ENCODE data around the gene TBXAS1.

DNA sequence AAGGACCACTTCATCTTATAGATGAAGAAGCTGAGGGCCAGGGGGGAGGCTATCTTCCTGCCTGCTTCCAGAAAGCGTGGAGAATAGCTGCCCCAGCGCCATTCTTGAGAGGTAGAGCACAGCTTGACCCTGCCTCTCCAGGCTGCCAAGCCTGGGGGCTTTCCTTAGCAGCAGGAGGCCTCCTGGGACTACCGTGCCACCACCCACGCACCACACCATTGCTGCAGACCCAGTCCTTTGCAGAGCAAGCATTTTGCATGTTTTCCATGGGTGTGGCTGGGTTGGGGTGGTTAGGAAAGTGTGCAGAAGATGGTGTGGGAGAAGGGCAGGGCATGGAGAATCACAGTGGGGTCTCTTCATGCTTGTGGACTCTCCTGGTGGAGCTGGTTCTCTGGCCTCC is 64.9 kb downstream of the TBXAS1 start:
- no peak for TF ChIP-seq BRCA1 (IDR thresholded peaks at IDR 0.05; ENCODE audit: low read depth, low read length)
- TF ChIP-seq SIN3A (conservative IDR thresholded peaks at IDR 0.05 in 1 of 2, IDR thresholded peaks at IDR 0.05 in 1 of 2; ENCODE audit: low read depth in 1 of 2, low read length in 2 of 2): no peak
- TF ChIP-seq CHD1 (IDR thresholded peaks at IDR 0.05; ENCODE audit: low read depth, low read length): no peak
- no peak for TF ChIP-seq TAF1 (IDR thresholded peaks at IDR 0.05; ENCODE audit: low read depth, low read length)
- TF ChIP-seq POLR2A (IDR thresholded peaks at IDR 0.05; ENCODE audit: control extremely low read depth in 1 of 2, low read depth in 2 of 2, low read length in 2 of 2): no peak
- TF ChIP-seq, protein P1, sequence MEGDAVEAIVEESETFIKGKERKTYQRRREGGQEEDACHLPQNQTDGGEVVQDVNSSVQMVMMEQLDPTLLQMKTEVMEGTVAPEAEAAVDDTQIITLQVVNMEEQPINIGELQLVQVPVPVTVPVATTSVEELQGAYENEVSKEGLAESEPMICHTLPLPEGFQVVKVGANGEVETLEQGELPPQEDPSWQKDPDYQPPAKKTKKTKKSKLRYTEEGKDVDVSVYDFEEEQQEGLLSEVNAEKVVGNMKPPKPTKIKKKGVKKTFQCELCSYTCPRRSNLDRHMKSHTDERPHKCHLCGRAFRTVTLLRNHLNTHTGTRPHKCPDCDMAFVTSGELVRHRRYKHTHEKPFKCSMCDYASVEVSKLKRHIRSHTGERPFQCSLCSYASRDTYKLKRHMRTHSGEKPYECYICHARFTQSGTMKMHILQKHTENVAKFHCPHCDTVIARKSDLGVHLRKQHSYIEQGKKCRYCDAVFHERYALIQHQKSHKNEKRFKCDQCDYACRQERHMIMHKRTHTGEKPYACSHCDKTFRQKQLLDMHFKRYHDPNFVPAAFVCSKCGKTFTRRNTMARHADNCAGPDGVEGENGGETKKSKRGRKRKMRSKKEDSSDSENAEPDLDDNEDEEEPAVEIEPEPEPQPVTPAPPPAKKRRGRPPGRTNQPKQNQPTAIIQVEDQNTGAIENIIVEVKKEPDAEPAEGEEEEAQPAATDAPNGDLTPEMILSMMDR (IDR thresholded peaks at IDR 0.05; ENCODE audit: control extremely low read depth in 1 of 3, insufficient read depth in 1 of 3, low read depth in 1 of 3, low read length in 3 of 3): no peak
- TF ChIP-seq GABPA (IDR thresholded peaks at IDR 0.05; ENCODE audit: borderline replicate concordance, insufficient read depth, low read length): no peak
- TF ChIP-seq SIRT6 (IDR thresholded peaks at IDR 0.05; ENCODE audit: low read length): no peak

Measured in H1 (cell line).